Renal cortex interstitium (tissue), 11 donors: Measurements from ENCODE around the gene AANAT. TPM values are rescaled to one million over a fixed set of nuclear protein-coding genes. Genes with fewer than 3 reads are reported as not detected.

Source experiments
- DNase-seq, 11 donors: peaks; one replicate each; pipeline ENCODE4 v3.0.0-alpha.2; 2013; ENCODE audit warnings: low read depth in 9 of 11, low spot score in 4 of 11; ENCODE audit errors: extremely low read depth in 1 of 11
- polyA plus RNA-seq, 3 donors: library from polyadenylated mRNA; unstranded; fragments of 120-200 nt; gene quantifications; one replicate each; pipeline ENCODE4 v1.2.1, GENCODE V29; 2013; ENCODE audit not compliant: insufficient read length in 3 of 3

The AANAT gene
- polyA plus RNA-seq, 3 donors, result 0.12 to 0.37 (median 0.29) TPM

DNA sequence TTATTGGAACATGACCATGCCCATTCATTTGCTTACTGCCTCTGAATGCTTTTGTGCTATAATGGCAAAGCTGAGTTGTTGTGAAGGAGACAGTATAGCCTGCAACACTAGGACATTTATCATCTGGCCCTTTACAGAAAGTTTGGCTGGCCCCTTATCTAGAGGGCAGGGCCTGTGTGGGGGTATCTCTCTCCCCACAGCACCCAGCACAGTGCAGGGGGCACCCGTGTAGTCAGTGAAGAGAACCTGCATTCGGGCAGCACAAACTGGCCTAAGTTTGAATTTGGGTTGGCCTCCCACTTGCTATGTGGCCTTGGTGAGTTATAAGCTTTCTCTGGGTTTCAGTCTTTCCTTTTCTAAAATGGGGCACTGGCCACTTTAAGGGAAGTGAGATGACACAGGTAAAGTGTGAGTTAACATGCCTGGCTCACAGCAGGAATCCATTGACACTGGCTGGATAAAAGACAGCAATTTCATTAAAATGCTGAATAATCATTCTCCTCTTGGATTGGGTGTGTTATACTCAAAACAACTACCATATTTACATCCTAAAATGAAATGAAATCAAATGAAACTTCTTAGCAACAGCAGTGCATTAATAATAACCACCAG, 26.5 kb upstream of the AANAT start:
- no peak for DNase-seq

DNA sequence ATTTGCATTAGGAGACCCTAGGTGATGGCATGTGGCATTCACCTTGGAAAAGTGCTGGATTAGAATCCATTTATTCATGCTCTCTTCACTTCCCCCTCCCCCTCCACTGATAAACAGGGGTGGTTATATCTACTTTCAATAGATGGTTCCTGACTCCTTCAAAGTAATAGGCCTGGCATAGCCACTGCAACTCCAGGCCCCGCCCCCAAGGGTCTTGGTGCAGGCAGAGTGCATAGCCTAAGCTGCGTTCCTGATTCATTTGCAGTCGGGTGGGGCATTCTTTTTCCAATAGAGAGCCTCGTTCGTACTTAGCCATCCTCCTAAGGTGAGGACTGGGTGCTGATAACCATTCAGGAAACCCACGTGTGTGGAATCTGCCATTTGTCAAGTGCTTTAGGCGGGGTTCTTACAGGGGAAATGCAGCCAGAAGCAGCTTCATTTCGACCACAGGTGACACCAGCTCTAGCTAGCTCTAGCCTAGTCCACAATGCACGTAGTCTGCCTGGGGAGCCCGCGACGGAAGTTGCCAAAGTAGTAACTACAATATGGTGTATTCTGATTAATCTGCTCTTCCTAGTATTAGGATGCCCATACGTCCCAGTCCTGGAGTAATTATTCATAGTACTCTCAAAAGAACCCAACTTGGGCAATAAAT, 25.6 kb upstream of the AANAT start:
- DNase-seq, result no peak

DNA sequence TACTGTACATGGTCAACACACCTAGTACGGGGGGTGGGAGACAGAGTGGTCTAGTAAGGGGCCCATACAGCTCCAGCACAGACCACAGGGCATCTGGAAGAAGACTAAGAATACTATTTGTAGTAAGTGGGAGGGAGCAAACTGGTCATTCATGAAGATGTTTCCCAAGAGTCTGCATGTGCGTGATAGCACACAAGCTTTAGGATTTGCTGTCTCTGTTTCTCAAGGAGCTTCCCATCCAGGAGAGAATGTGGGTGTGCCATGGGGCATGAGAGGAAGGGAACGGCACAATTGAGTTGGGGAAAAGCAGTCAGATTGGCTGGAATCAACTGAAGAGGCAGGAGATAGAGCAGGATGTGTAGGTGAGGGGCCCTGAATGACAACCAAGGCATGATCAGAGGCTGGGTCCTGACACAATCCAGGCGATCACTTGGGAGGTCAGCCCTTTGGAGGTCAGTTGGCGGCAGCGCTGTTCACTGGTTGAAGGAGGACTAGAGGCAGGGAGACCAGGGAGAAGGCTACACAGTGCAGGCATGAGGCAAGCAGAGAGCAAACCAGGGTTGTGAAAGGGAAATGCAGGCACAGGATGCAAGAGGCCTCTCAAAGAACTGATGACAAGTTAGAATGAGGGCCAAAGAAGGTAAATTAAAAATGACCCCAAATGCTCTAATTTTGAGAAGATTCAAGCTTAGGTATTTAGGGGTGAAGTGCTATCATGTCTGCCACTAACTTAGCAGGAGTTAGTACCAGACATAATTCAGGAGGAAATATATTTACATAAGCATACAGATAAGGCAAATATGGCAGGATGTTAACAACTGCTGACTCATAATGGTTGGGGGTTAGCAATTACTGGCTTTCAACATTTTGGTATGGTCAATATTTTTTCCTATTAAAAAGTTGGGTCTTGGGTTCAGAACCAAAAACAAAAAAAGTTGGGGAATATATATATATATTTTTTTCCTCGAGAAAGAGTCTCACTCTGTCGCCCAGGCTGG, 24.8 kb upstream of the AANAT start:
- no peak for DNase-seq

DNA sequence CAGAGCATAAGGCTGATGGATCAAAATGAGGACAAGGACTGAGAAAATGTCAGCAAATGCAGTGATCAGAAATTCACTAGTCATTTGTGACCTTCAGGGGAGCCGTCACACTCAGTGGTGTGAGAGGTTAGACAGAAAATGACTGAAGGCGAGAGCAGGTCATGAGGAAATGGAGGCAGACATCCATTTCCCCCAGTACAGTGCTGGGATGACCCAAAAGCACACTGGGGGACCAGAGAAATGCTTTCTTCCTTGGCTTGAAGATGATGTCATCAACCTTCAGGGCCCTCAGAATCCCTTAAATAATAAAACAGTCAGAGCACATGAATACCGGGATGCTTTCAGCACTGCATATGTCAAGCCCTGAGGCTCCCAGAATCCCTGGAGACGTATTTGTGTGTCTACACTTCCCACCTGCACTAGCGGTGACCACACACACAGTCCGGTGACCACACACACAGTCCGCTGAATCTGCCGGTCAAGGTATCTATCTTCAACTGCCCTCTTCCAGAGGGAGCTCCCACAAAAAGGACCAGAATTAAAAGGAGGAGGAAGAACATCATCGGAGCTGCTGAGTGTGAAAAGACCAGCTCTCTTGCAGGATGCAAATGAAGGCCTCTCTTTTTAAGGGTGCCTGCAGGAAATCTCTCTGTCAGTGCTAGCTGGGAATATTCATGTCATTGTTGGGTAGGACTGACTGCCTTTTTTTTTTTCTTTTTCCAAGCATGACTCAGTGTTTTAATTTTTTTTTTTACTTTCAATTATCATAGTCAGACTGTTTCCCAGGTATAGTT, 22.7 kb upstream of the AANAT start:
- DNase-seq, result no peak

DNA sequence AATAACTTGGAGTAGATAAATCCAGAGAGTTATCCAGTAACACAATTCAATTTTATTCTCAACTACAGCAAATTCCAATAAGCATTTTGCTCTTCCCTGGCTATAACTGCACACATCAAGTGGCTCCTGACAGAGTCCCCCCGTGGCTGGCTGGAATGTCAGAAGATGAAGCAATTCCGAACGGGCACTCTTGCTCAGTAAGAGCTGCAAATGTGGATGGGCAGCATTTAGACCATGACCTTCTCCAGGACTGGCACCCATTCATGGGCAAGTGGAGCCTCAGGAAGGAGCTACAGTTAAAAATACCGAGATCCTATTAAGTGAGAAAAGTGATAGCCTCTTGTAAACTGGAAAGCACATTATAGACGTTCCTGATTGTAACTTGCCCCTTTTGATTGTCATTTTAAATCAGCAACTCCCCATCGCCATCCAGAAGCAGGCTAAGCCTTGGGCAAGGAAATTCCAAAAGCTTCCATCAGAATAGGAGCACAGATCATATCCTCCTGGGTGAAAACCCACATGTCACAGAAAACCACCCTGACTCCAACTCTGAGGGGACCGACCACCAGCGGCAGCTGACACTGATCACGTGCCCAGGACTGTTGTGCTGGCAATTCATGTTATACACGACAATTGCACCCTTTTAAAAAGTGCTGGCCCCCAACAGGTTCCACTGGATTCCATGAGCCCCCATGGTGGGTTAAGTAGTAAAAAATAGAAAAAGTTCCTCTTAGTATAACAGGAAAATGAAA, 21.5 kb upstream of the AANAT start:
- DNase-seq, result no peak

DNA sequence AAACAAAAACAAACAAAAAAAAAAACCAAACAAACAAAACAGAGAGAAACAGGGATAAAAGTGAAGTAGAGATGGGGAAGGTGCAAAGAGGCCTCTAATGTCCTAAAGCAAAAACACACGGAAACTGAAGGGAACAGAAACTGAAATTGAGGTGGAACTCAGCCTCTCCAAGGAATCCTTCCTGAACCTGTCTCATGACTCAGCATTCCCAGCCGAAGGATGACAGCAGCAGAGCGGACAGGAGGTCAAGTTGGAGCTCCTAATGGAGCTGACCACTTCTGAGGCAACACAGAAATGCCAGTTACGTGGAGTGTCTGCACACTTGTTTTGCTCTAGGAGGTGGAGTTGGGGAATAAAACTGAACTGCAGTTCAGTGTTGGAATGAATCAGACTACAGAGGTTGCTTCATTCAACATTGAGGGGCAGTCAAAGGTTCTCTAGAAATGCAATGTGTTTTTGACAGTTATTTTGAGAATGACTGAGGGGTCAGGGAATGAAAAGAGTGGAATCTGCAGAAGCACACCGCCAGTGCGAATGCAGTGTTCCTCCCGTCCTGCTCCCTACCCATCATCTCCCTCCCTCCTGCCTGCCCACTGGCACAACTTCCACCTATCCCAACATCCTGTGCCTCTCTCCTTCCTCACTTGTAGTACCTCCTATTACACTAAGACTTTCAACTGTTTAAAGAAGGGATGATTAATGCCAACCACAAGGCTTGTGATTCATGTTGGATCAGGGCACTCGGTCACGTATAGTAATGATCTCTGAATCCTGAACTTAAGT, 20.8 kb upstream of the AANAT start:
- DNase-seq, result no peak

DNA sequence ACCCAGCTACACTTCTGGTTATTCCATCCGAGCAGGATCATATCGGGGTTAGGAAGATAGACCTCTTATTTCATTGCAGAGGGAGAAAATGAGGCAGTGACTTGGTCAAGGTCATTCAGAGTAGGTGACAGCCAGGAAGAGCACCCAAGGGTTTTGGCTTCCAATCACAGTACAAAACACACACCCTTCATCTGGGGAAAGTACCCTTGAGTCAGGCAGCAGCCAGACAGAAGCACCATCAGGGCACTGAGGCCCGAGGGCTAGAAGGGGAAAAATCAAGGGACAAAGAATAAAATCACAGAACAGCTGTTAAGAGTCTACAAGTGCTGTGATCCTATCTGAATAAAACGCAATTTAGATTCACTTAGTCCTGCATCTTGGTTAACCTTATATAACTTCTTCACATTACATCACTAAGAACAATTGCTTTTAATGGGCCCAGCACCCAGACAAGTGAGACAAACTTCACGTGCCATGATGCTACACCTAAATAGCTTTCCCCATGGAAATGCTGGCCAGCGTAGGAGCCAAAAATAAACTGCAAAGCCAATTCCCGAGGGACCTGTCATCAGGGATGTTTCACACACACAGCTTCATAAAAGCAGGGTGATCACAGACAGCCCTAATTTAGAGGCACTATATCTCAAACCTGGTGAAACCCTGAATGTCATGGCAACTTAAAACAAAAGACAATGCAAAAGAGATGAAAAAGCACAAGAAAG, 19.3 kb upstream of the AANAT start:
- no peak for DNase-seq

DNA sequence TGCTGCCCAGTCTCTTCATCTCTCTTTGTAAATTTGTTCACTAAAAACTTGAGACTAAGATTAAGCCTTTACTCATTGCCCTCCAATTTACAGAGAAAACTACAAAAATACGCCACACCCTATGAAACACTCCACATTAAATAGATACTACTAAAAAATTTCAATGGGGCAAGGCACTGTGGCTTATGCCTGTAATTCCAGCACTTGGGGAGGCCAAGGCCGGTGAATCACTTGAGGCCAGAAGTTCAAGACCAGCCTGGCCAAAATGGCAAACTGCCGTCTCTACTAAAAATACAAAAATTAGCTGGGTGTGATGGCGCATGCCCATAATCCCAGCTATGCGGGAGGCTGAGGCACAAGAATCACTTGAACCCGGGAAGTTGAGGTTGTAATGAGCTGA, 18.3 kb upstream of the AANAT start:
- DNase-seq, result no peak

DNA sequence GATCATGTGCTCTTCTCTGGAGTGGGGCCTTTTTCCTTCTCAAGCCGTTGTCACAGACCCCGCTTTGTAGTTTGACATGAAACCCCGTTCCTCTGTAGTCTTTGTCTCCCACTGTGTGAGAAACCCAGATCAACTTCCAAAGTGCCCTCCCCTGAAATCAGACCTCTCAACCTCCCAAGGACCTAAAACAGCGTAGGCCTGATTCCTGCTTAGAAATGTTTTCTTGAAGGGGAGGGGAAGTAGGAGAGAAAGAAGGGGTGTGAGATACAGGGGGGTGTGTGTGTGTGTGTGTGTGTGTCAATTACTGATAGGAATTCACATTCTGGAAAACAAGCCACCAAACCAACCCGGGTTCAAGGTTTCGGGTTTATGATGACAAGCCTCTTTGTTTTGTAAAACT, 15.9 kb upstream of the AANAT start:
- DNase-seq, result no peak

DNA sequence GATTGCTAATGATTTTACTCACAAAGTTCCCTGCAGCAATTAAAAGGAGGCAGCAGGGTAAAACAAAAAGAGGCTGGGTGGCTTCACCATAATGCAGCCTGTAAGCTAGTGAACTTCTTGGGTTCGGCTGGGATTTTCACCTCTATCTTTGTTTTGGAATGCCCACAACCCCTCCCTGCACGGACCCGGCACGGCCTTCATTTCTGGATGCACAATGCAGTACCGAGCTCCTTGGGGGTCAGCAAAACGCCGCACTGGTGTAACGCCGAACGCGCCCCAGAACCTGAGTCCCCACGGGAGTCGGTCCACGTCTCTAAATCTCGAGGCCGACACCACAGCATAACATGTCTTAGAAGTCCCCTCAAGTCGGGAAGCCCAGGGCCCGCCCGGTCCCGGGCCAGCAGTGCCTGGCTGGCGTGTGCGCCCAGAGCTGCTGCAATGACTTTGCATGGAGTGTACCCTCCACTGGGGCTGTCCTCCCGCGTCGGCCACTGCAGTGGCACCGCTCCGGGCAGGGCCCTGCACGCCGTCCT, 15.2 kb upstream of the AANAT start:
- DNase-seq, result no peak

DNA sequence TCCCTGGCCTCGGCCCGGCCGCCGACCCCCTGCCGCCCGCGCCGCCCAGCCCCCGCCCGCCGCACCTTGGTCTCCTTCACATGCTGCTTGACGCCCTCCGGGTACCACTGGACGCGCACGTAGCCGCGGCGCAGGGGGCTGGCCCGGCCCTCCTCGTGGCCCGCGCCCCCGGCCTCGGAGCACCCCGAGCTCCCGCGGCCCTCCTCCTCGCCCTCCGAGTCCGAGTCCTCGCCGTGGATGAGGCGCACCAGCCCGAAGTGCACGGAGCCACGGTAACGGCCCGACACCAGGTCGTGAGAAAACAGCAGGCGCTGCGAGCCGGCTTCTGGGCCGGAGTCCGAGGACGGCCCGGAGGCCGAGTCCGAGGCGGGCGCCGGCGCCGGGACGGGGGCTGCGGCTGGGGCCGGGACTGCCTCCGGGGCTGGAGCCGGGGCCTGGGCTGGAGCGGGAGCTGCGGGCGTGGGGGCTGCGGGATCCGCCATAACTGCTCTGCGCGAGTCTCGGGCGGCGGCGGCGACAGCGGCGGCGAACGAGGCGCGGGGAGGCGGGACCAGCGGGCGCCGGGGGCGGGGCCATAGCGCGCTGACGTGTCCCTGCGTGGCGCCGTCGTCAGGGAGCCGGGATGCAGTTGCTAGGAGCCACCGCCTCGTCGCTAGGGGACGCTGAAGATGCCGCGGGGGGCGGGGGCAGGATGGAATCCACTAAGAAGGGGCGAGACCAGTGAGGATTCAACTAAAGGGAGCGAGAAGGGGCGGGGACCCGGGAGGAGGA, 14.6 kb upstream of the AANAT start, which contains the start of gene UBE2O:
Gene UBE2O, minus strand, starts transcription at position 493 of the 771 bp plus-strand sequence. Its CDS starts 11 bp downstream, at position 482.
- peak; percentile 47 to 82 (median 73) for DNase-seq

DNA sequence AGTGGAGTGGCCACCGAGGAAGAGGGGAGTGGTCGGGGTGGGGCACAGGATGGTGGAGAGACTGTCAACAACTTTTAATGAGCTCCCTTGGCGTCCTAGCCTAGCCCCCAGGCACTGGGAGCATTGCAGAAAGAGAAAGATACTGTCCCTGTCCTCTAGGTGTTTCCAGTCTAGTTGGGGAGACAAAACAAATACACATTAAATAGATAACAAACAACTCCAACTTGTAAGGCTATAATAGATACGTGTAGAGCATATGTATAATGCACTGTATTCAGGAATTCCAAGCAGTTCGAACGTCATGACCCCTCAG, 14.0 kb upstream of the AANAT start:
- no peak for DNase-seq

DNA sequence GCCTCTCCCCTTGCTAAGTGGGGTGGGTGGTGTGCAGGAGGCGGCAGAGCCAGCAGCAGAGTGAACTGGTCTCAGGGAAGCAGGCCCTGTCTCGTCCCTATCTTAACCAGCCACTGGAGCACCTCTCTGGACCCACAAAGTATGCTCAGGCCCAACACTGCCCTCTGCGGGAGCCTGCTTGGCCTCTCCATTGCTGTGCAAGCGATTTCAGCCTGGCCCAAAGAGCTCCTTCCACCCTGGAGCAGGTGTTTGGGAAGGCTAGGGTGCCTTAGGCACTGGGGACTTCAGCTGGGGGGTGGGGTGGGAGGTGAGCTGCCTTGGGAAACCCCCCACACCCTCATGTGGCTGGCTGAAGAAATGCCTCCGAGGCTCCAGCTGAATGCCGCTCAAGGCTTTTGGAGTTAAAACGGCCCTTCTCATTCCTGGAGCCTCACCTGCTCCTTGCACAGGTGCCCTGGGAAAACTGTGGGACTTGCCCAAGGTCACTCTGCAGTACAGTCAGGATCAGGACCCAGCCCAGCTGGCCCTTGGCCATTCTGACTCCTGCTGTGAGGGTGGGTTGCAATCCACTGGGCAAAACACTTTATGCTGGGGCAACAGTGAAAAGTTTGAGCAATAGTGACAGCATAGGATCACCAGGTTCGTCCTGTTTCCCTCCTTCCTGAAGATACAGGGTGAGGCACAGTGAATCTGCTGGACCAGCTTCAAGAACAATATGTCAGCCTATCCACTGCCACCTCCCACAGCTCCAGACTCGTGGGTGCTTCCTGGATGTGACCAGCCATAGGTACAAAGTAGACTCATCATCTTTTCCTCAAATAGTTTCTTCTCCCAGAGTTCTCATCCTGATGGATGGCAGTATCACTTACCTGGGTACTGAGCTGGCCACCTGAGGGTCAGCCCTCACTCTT, 8.6 kb upstream of the AANAT start:
- no peak for DNase-seq

DNA sequence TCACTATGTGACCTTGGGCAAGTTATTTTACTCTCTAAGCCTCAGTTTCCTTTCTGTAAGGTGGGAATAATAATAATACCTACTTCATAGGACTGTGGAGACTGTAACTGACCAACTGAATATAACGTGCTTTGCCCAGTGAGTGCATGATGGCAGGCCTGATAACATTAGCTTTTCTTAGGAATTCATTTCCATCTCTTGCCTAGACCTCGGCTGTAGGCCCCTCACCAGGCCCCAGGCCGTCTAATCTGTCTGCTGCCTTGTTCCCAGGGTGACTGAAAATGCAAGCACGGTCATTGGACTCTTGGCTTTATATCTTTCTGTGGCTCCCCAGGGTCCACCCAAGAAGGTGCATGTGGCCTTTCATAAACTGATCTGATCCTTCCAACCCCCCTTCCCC, 7.7 kb upstream of the AANAT start:
- no peak for DNase-seq
